Liver (tissue), 9 donors: Measurements from ENCODE around the gene SLC44A3. TPM values are rescaled to one million over a fixed set of nuclear protein-coding genes. Genes with fewer than 3 reads are reported as not detected.

Experiments
- DNase-seq: peaks from one replicate; pipeline ENCODE4 v3.0.0-alpha.2; 2017; ENCODE audit warnings: low spot score
- H3K27ac ChIP-seq, 2 donors: one replicate each; pipeline ENCODE4 v1.7.0; 2013; ENCODE audit warnings: inconsistent platforms in 2 of 2, low read length in 2 of 2, control low read depth in 1 of 2, low read depth in 1 of 2, mild to moderate bottlenecking in 1 of 2
- H3K27me3 ChIP-seq, 4 donors: one replicate each; pipeline versions ENCODE4 v1.6.1 to v1.7.0; 2013; ENCODE audit warnings: low read length in 3 of 4, inconsistent platforms in 1 of 4, mild to moderate bottlenecking in 1 of 4, moderate library complexity in 1 of 4; ENCODE audit not compliant: control insufficient read depth in 4 of 4, insufficient read depth in 4 of 4
- H3K36me3 ChIP-seq, 4 donors: one replicate each; pipeline versions ENCODE4 v1.6.1 to v1.7.0; 2013; ENCODE audit warnings: low read length in 3 of 4, mild to moderate bottlenecking in 3 of 4, low read depth in 1 of 4, moderate library complexity in 1 of 4; ENCODE audit not compliant: control insufficient read depth in 4 of 4, insufficient read depth in 3 of 4
- H3K4me1 ChIP-seq, 4 donors: one replicate each; pipeline versions ENCODE4 v1.6.1 to v1.7.0; 2013; ENCODE audit warnings: low read length in 3 of 4, mild to moderate bottlenecking in 3 of 4, moderate library complexity in 1 of 4; ENCODE audit not compliant: control insufficient read depth in 4 of 4, insufficient read depth in 4 of 4
- H3K4me3 ChIP-seq, 3 donors: one replicate each; pipeline versions ENCODE4 v1.6.1 to v1.7.0; 2013; ENCODE audit warnings: low read length in 3 of 3, control low read depth in 1 of 3, low read depth in 1 of 3, mild to moderate bottlenecking in 1 of 3
- H3K9ac ChIP-seq, 2 donors: one replicate each; pipeline ENCODE4 v1.7.0; 2013; ENCODE audit warnings: low read length in 2 of 2, mild to moderate bottlenecking in 2 of 2, moderate library complexity in 2 of 2, control low read depth in 1 of 2, low read depth in 1 of 2
- H3K9me3 ChIP-seq, 4 donors: one replicate each; pipeline versions ENCODE4 v1.6.1 to v1.7.0; 2013; ENCODE audit warnings: low read length in 3 of 4; ENCODE audit not compliant: control insufficient read depth in 4 of 4
- CTCF ChIP-seq: fragments of 150-350 bp; IDR thresholded peaks from 2 replicates; pipeline ENCODE4 v1.5.1; 2017; ENCODE audit warnings: improper control_type of control experiment, low read depth, low read length; ENCODE audit not compliant: missing input control
- EGR1 ChIP-seq, 2 donors: IDR thresholded peaks; 2 replicates each; pipeline ENCODE4 v1.6.1; 2016 to 2018; ENCODE audit warnings: antibody characterized with exemption in 2 of 2, low read depth in 2 of 2
- FOXA1 ChIP-seq: IDR thresholded peaks from 2 replicates; pipeline ENCODE4 v1.6.1; 2016; ENCODE audit warnings: antibody characterized with exemption
- FOXA2 ChIP-seq: IDR thresholded peaks from 2 replicates; pipeline ENCODE4 v1.6.1; 2016; ENCODE audit warnings: antibody characterized with exemption
- GABPA ChIP-seq, 2 donors: IDR thresholded peaks in 1 of 2; conservative IDR thresholded peaks in 1 of 2; 2 replicates each; pipeline ENCODE4 v1.6.1; 2016; ENCODE audit warnings: antibody characterized with exemption in 2 of 2, mild to moderate bottlenecking in 1 of 2, moderate library complexity in 1 of 2
- HNF4G ChIP-seq: IDR thresholded peaks from 2 replicates; pipeline ENCODE4 v1.6.1; 2016; ENCODE audit warnings: antibody characterized with exemption
- JUND ChIP-seq, 2 donors: IDR thresholded peaks; 2 replicates each; pipeline ENCODE4 v1.6.1; 2016; ENCODE audit warnings: antibody characterized with exemption in 2 of 2
- NR2F2 ChIP-seq: IDR thresholded peaks from 2 replicates; pipeline ENCODE4 v1.6.1; 2016; ENCODE audit warnings: antibody characterized with exemption
- RAD21 ChIP-seq, 2 donors: IDR thresholded peaks; 2 replicates each; pipeline ENCODE4 v1.6.1; 2016; ENCODE audit warnings: antibody characterized with exemption in 2 of 2, mild to moderate bottlenecking in 2 of 2
- REST ChIP-seq: IDR thresholded peaks from 2 replicates; pipeline ENCODE4 v1.6.1; 2016; ENCODE audit warnings: antibody characterized with exemption, mild to moderate bottlenecking
- RXRA ChIP-seq, 2 donors: IDR thresholded peaks; 2 replicates each; pipeline ENCODE4 v1.6.1; 2017 to 2018; ENCODE audit warnings: antibody characterized with exemption in 2 of 2, mild to moderate bottlenecking in 1 of 2
- SP1 ChIP-seq: IDR thresholded peaks from 2 replicates; pipeline ENCODE4 v1.6.1; 2018; ENCODE audit warnings: antibody characterized with exemption, mild to moderate bottlenecking
- TAF1 ChIP-seq: conservative IDR thresholded peaks from 2 replicates; pipeline ENCODE4 v1.6.1; 2016; ENCODE audit warnings: antibody characterized with exemption, mild to moderate bottlenecking
- YY1 ChIP-seq: IDR thresholded peaks from 2 replicates; pipeline ENCODE4 v1.6.1; 2016; ENCODE audit warnings: antibody characterized with exemption, mild to moderate bottlenecking
- WGBS: extraction: QIAGEN DNeasy Blood & Tissue Kit; methylation state at CpG from one replicate; pipeline ENCODE4 v1.1.7; 2013; 5-methylcytosine and 5-hydroxymethylcytosine counted together
- polyA plus RNA-seq, 2 donors: library from polyadenylated mRNA; stranded (reverse) in 1 of 2; unstranded in 1 of 2; fragments of 200-250 nt in 1 of 2; fragments of >200 nt in 1 of 2; fragmentation: Nextera tagmentation in 1 of 2; extraction: Ambion mirVana in 1 of 2; gene quantifications; one replicate each; pipeline versions ENCODE4 v1.2.1 to v1.2.3, GENCODE V29; 2013 to 2015
- total RNA-seq, 2 donors: library from RNA; depleted of rRNA; stranded (reverse); fragments of >200 nt; gene quantifications; one replicate each; pipeline ENCODE4 v1.2.3, GENCODE V29; 2014
- TF ChIP-seq, protein P1 (sequence below): IDR thresholded peaks from 2 replicates; pipeline ENCODE4 v1.6.1; 2016; ENCODE audit warnings: antibody characterized with exemption
- donor health status: healthy.
- donor health status: healthy.
- donor health status: healthy.
- donor health status: healthy.
- donor health status: healthy.

Gene SLC44A3
- total and polyA plus RNA-seq, 4 donors = 2.4 to 2.8 (median 2.7) TPM

GRCh38 chr1:94862718-94863117, 42.6 kb downstream of the SLC44A3 start:
- no peaks in the 10 kb centered on the region for H3K9me3 ChIP-seq
- no peaks in the 10 kb centered on the region for H3K4me1 ChIP-seq
- H3K27ac ChIP-seq = peak overlapping the region; percentile 19 to 75
- TF ChIP-seq SP1 (no peak), GABPA (IDR thresholded peaks at IDR 0.05 in 1 of 2, conservative IDR thresholded peaks at IDR 0.05 in 1 of 2) (no peak), HNF4G (no peak), FOXA1 (no peak), FOXA2 (no peak), EGR1 (IDR thresholded peaks at IDR 0.05; ENCODE audit: low read depth in 2 of 2) (no peak), RXRA (IDR thresholded peaks at IDR 0.05) (no peak), YY1 (no peak), REST (no peak), JUND (IDR thresholded peaks at IDR 0.05) (no peak), RAD21 (IDR thresholded peaks at IDR 0.05) (no peak), CTCF (no peak)
- TF ChIP-seq, protein P1, sequence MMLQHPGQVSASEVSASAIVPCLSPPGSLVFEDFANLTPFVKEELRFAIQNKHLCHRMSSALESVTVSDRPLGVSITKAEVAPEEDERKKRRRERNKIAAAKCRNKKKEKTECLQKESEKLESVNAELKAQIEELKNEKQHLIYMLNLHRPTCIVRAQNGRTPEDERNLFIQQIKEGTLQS = no peak
- H3K9ac ChIP-seq = no peak overlapping the region
- no peak for DNase-seq
- WGBS = 93% methylated on average over 2 of the region's 2 CpGs
- no peak overlapping the region for H3K4me3 ChIP-seq
- peaks cover 0 to 3% (median 0%) of the 10 kb centered on the region in 4 donors for H3K36me3 ChIP-seq
- H3K27me3 ChIP-seq = no peaks in the 10 kb centered on the region

DNA sequence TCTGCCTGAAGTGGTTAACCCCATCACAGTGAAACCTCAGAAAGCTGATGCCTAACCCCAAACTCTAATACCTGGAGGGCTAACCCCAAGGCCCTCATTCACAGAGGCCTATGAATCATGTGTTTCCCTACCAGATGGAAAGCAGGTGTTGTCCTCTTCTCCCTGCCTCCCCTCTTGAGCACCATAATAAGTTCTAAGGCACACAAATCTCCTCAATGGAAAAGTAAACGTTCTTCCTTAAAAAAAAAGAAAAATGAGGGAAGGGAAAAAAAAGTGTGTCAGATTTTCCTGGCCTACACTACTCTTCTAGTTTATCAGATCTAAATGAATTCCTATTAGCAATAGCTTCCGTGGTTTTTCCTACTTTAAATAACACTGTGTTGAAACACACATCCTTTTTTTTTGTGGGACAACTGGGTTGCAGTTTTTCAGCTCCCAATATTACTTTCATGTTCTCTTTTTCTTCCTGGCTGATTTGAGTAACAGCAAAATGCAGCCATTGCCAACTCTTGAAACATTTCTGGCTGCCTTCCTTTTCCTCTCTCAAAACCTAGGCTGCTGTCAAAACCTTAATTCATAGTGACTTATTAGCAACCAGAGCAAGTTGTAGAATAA, 43.2 kb downstream of the SLC44A3 start:
- H3K4me1 ChIP-seq = no peaks in the 10 kb centered on the region
- peak overlapping the region in 1 of 2 donors; percentile 33 for H3K9ac ChIP-seq
- H3K9me3 ChIP-seq = no peaks in the 10 kb centered on the region
- H3K27me3 ChIP-seq = no peaks in the 10 kb centered on the region
- H3K36me3 ChIP-seq = peaks cover 0 to 3% (median 0%) of the 10 kb centered on the region in 4 donors
- DNase-seq = no peak
- 32% methylated on average over 2 of the region's 2 CpGs for WGBS
- H3K27ac ChIP-seq = peak overlapping the region; percentile 43 to 75
- no peak for TF ChIP-seq RAD21 (IDR thresholded peaks at IDR 0.05)
- no peak for TF ChIP-seq YY1
- H3K4me3 ChIP-seq = no peak overlapping the region

DNA sequence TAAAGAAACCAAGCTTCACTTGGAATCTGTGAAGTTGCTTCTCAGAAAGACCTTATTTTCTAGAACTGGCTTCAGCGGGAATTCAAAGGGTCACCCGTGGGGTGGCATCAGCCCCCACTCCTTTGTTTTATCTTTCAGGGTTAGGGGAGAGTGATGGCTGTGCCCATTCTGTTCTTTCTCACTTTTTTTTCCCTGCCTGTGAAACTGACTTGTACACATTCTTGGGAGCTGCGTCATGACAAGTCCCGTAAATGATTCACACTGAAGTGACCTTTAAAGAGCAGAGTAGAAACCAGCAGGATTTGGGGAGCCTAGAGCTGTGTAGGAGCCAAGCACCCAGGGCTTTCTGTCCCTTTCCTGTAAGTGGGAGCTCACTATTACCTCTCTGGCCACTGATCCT, 43.8 kb downstream of the SLC44A3 start:
- no peak for DNase-seq
- Histone ChIP-seq H3K27ac (peak overlapping the region; percentile 43 to 75), H3K36me3 (peaks cover 0 to 3% (median 0%) of the 10 kb centered on the region in 4 donors), H3K9ac (peak overlapping the region in 1 of 2 donors; percentile 33), H3K27me3 (no peaks in the 10 kb centered on the region), H3K4me1 (no peaks in the 10 kb centered on the region), H3K9me3 (no peaks in the 10 kb centered on the region), H3K4me3 (no peak overlapping the region)
- TF ChIP-seq SP1 = peak; percentile 45
- no peak for TF ChIP-seq TAF1
- peak; percentile 83 for TF ChIP-seq NR2F2
- peak; percentile 66 to 69 for TF ChIP-seq JUND (IDR thresholded peaks at IDR 0.05)
- peak in 1 of 2 donors; percentile 11 for TF ChIP-seq RXRA (IDR thresholded peaks at IDR 0.05)
- 74% methylated on average over 4 of the region's 4 CpGs for WGBS
